ENCODE results near the gene ZDHHC5.
"Not testable (repeated sequence)": the region's sequence is repeated elsewhere in the genome, so short reads cannot be mapped to it uniquely, and the experiment has no call there.

ZDHHC5 gene

GRCh38 chr11:57675176-57675941 is 7.4 kb downstream of the ZDHHC5 start:
- FAIRE-seq, result no peak

- no peak for FAIRE-seq
Measured at GRCh38 chr11:57679396-57679795, 11.5 kb downstream of the ZDHHC5 start.

GRCh38 chr11:57680552-57680874 is 12.6 kb downstream of the ZDHHC5 start:
- no peak for FAIRE-seq

GRCh38 chr11:57681168-57681567 is 13.3 kb downstream of the ZDHHC5 start:
- no peak for FAIRE-seq

- not testable (repeated sequence) for FAIRE-seq
Measured at GRCh38 chr11:57690474-57690873, 22.6 kb downstream of the ZDHHC5 start.

GRCh38 chr11:57698843-57699365 is 31.0 kb downstream of the ZDHHC5 start:
- no peak for FAIRE-seq

GRCh38 chr11:57699813-57700212 is 31.9 kb downstream of the ZDHHC5 start:
- FAIRE-seq, result no peak

- FAIRE-seq, result no peak
Measured at GRCh38 chr11:57700425-57700824, 32.5 kb downstream of the ZDHHC5 start.

GRCh38 chr11:57703341-57703740 is 35.4 kb downstream of the ZDHHC5 start:
- no peak for FAIRE-seq

GRCh38 chr11:57704932-57705331 is 37.0 kb downstream of the ZDHHC5 start:
- FAIRE-seq, result no peak

GRCh38 chr11:57705432-57705831 is 37.5 kb downstream of the ZDHHC5 start:
- not testable (repeated sequence) for FAIRE-seq

GRCh38 chr11:57709802-57710367 is 42.0 kb downstream of the ZDHHC5 start:
- FAIRE-seq, result no peak

- no peak for FAIRE-seq
Measured at GRCh38 chr11:57711414-57712255, 43.7 kb downstream of the ZDHHC5 start, which contains the start of gene MED19. Gene MED19 (minus strand): TSS chr11:57712215. CDS start chr11:57712179, 36 bp downstream.

- peak; percentile 99 for FAIRE-seq
Measured at GRCh38 chr11:57712256-57713150, 44.6 kb downstream of the ZDHHC5 start, which contains the start of gene TMX2. Gene TMX2 (plus strand): TSS chr11:57712593. CDS start chr11:57712619, 26 bp downstream.

GRCh38 chr11:57713835-57714234 is 45.9 kb downstream of the ZDHHC5 start:
- no peak for FAIRE-seq

GRCh38 chr11:57716726-57717125 is 48.8 kb downstream of the ZDHHC5 start:
- FAIRE-seq, result not testable (repeated sequence)

- no peak for FAIRE-seq
Measured at GRCh38 chr11:57727185-57727584, 59.3 kb downstream of the ZDHHC5 start.

GRCh38 chr11:57728829-57729228 is 60.9 kb downstream of the ZDHHC5 start:
- FAIRE-seq, result no peak

- no peak for FAIRE-seq
Measured at GRCh38 chr11:57729479-57729878, 61.6 kb downstream of the ZDHHC5 start.

GRCh38 chr11:57732661-57733060 is 64.7 kb downstream of the ZDHHC5 start:
- FAIRE-seq, result no peak

GRCh38 chr11:57735619-57736298 is 67.8 kb downstream of the ZDHHC5 start:
- FAIRE-seq, result no peak
